ENCODE results near the gene FHIP2A.

GRCh38 chr10:114791768-114792167 lies 29.8 kb upstream of the FHIP2A start:
- no peak for TF ChIP-seq CTCF (IDR thresholded peaks at IDR 0.05; ENCODE audit: poor library complexity, severe bottlenecking)
- no peak for TF ChIP-seq EZH2 (IDR thresholded peaks at IDR 0.05; ENCODE audit: borderline replicate concordance, insufficient read depth, low read length, poor library complexity, severe bottlenecking)
- TF ChIP-seq POLR2AphosphoS5 (IDR thresholded peaks at IDR 0.05): no peak
- TF ChIP-seq SMC3 (conservative IDR thresholded peaks at IDR 0.05; ENCODE audit: poor library complexity): no peak
- no peak for TF ChIP-seq EP300 (conservative IDR thresholded peaks at IDR 0.05; ENCODE audit: poor library complexity, severe bottlenecking)
